BLaER1 treated with 17β-estradiol and CSF1 and Interleukin-3, amounts not matched to agents 10 nM and 100 nM (cell line): ENCODE measurements around the gene EFCC1.

ENCODE experiments used
- H3K27ac ChIP-seq, 11 experiments: shearing (Covaris generic); formaldehyde crosslinking; 2 replicates each; pipeline ENCODE4 v1.8.1; 2022
- H3K27me3 ChIP-seq, 11 experiments: shearing (Covaris generic); formaldehyde crosslinking; 2 replicates each; pipeline ENCODE4 v1.8.1; 2022
- H3K36me3 ChIP-seq, 11 experiments: shearing (Covaris generic); formaldehyde crosslinking; 2 replicates each; pipeline ENCODE4 v1.8.1; 2022
- H3K4me1 ChIP-seq, 10 experiments: shearing (Covaris generic); formaldehyde crosslinking; 2 replicates each; pipeline ENCODE4 v1.8.1; 2022
- H3K4me2 ChIP-seq, 11 experiments: shearing (Covaris generic); formaldehyde crosslinking; 2 replicates each; pipeline ENCODE4 v1.8.1; 2022
- H3K4me3 ChIP-seq, 10 experiments: shearing (Covaris generic); formaldehyde crosslinking; 2 replicates each; pipeline ENCODE4 v1.8.1; 2022
- H3K9ac ChIP-seq, 11 experiments: shearing (Covaris generic); formaldehyde crosslinking; 2 replicates each; pipeline ENCODE4 v1.8.1; 2022
- H3K9me3 ChIP-seq, 11 experiments: shearing (Covaris generic); formaldehyde crosslinking; replicated peaks in 1 of 11; 2 replicates each; pipeline ENCODE4 v1.8.1; 2022
- H4K20me1 ChIP-seq, 11 experiments: shearing (Covaris generic); formaldehyde crosslinking; 2 replicates each; pipeline ENCODE4 v1.8.1; 2022
- Cebpa-rat ChIP-seq, 11 experiments: shearing (Covaris generic); IDR thresholded peaks; 2 replicates each; pipeline ENCODE4 v1.8.1; 2022

The EFCC1 gene

DNA sequence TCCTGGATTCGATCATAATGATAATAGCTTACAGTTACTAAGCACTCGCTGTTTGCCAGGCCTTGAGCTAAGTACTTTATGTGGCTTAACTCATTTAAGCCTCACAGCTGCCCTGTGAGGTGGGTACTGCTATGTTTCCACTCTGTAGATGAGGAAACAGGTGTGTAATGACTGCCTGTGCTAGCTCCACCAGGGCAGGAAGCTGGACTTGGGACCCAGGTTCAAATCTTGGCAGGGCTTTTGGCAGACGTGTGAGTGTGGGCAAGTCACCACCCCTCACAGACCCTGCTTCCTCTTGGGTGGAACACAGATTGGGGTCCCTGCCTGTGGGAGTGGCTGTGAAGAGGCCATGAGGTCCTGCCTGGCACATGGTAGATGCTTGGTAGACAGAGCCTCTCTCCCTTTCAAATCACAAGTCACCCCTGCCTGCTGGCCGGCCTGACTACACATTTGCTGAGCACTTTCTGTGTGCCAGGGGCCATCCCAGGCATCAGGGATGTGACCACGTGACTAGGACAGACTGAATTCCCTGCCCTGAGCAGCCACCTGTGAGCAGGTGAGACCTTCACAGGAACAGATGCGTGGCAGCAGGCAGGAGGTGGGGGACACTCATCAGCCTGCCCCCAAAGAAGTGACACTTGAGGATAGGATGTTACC, 3.7 kb downstream of the EFCC1 start:
- Histone ChIP-seq H3K4me2 (peak overlapping the region in 2 of 11 experiments; percentile 13 to 25; a peak in 1 of 22 replicates), H3K4me3 (no peak overlapping the region), H3K4me1 (peaks cover 48 to 69% (median 57%) of the 10 kb centered on the region in 10 experiments), H3K27me3 (peaks cover 54 to 67% (median 59%) of the 10 kb centered on the region in 11 experiments), H3K36me3 (no peaks in the 10 kb centered on the region), H3K9me3 (no peaks in the 10 kb centered on the region), H4K20me1 (peaks cover 0 to 36% (median 25%) of the 10 kb centered on the region in 11 experiments; a peak in 17 of 22 replicates), H3K27ac (no peak overlapping the region), H3K9ac (no peak overlapping the region)
- TF ChIP-seq Cebpa-rat (IDR thresholded peaks at IDR 0.05): no peak

DNA sequence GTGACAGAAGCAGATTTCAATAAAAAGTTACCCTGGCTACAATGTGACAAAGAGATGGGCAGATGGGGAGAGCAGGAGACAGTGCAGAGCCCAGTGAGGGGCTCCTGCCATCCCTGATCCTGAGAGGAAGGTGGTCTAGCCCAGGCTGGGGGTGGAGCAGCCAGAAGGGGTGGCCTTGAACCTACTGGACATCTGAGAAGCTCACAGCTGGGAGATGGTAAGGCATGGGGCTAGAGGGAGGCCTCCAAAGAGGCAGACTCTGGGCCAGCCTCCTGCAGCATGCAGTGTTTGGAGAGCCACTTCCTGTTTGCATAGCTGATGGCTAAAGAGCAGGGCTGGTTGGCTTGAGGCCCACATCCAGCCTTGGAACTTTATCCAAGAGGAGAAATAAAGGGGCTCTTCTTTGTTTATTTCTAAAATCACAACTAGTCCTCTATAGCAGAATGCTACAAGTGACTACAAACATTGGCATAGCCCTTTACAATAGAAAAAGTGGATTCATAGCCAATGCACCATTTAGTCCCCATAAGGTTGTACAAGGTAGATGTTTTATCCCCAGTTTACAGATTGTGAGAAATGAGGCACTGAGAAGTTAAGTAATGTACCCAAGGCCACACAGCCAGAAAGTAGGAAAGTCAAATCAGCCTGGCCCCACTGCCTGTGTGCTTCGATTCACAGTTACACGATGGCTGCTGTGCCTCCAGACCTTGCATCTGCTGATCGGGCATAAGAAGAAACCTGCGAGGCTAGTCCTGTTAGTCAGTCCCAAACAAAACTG, 4.6 kb downstream of the EFCC1 start:
- no peak overlapping the region for H3K27ac ChIP-seq
- no peak overlapping the region for H3K9ac ChIP-seq
- H3K36me3 ChIP-seq: no peaks in the 10 kb centered on the region
- peaks cover 45 to 57% (median 49%) of the 10 kb centered on the region in 11 experiments for H3K27me3 ChIP-seq
- H3K4me3 ChIP-seq: no peak overlapping the region
- H3K9me3 ChIP-seq: no peaks in the 10 kb centered on the region
- peak overlapping the region in 10 of 11 experiments; percentile 1 to 30 (median 14); a peak in 7 of 22 replicates for H3K4me2 ChIP-seq
- H3K4me1 ChIP-seq: peaks cover 41 to 59% (median 50%) of the 10 kb centered on the region in 10 experiments
- peaks cover 0 to 32% (median 22%) of the 10 kb centered on the region in 11 experiments; a peak in 17 of 22 replicates for H4K20me1 ChIP-seq
- no peak for TF ChIP-seq Cebpa-rat (IDR thresholded peaks at IDR 0.05)

GRCh38 chr3:129006864-129007263, 5.8 kb downstream of the EFCC1 start:
- Histone ChIP-seq H3K9me3 (no peaks in the 10 kb centered on the region), H3K9ac (no peak overlapping the region), H3K4me2 (peak overlapping the region; percentile 16 to 72 (median 54); a peak in 21 of 22 replicates), H3K36me3 (no peaks in the 10 kb centered on the region), H3K27ac (no peak overlapping the region), H3K4me1 (peaks cover 33 to 53% (median 40%) of the 10 kb centered on the region in 10 experiments), H3K27me3 (peaks cover 33 to 46% (median 38%) of the 10 kb centered on the region in 11 experiments), H4K20me1 (peaks cover 0 to 21% (median 11%) of the 10 kb centered on the region in 11 experiments; a peak in 15 of 22 replicates), H3K4me3 (no peak overlapping the region)
- no peak for TF ChIP-seq Cebpa-rat (IDR thresholded peaks at IDR 0.05)

- no peak overlapping the region for H3K9ac ChIP-seq
- no peak overlapping the region for H3K27ac ChIP-seq
- no peaks in the 10 kb centered on the region for H3K9me3 ChIP-seq
- no peak overlapping the region for H3K4me3 ChIP-seq
- no peaks in the 10 kb centered on the region for H3K36me3 ChIP-seq
- peaks cover 0 to 12% (median 2%) of the 10 kb centered on the region in 11 experiments; a peak in 10 of 22 replicates for H4K20me1 ChIP-seq
- peaks cover 26 to 45% (median 33%) of the 10 kb centered on the region in 10 experiments for H3K4me1 ChIP-seq
- peak overlapping the region; percentile 16 to 72 (median 54); a peak in 21 of 22 replicates for H3K4me2 ChIP-seq
- peaks cover 24 to 37% (median 28%) of the 10 kb centered on the region in 11 experiments for H3K27me3 ChIP-seq
- no peak for TF ChIP-seq Cebpa-rat (IDR thresholded peaks at IDR 0.05)
Measured at GRCh38 chr3:129007792-129008191, 6.7 kb downstream of the EFCC1 start.

GRCh38 chr3:129009266-129009665, 8.2 kb downstream of the EFCC1 start:
- no peak for TF ChIP-seq Cebpa-rat (IDR thresholded peaks at IDR 0.05)
- Histone ChIP-seq H3K9me3 (peaks cover 0 to 4% (median 0%) of the 10 kb centered on the region in 11 experiments; a peak in 1 of 22 replicates), H3K27ac (no peak overlapping the region), H3K27me3 (peaks cover 11 to 23% (median 15%) of the 10 kb centered on the region in 11 experiments), H3K4me1 (peaks cover 22 to 38% (median 24%) of the 10 kb centered on the region in 10 experiments), H3K4me2 (no peak overlapping the region), H3K9ac (no peak overlapping the region), H3K4me3 (no peak overlapping the region), H4K20me1 (no peaks in the 10 kb centered on the region), H3K36me3 (no peaks in the 10 kb centered on the region)

- Histone ChIP-seq H3K36me3 (no peaks in the 10 kb centered on the region), H3K4me2 (no peak overlapping the region), H3K27ac (no peak overlapping the region), H3K4me1 (peaks cover 27 to 46% (median 33%) of the 10 kb centered on the region in 10 experiments), H3K27me3 (peaks cover under 1 to 11% (median 3%) of the 10 kb centered on the region in 11 experiments; a peak in 13 of 22 replicates), H3K9ac (no peak overlapping the region), H3K4me3 (no peak overlapping the region), H3K9me3 (peaks cover 0 to 4% (median 0%) of the 10 kb centered on the region in 11 experiments; a peak in 1 of 22 replicates), H4K20me1 (no peaks in the 10 kb centered on the region)
- TF ChIP-seq Cebpa-rat (IDR thresholded peaks at IDR 0.05): no peak
Measured at GRCh38 chr3:129010310-129010956, 9.3 kb downstream of the EFCC1 start.

DNA sequence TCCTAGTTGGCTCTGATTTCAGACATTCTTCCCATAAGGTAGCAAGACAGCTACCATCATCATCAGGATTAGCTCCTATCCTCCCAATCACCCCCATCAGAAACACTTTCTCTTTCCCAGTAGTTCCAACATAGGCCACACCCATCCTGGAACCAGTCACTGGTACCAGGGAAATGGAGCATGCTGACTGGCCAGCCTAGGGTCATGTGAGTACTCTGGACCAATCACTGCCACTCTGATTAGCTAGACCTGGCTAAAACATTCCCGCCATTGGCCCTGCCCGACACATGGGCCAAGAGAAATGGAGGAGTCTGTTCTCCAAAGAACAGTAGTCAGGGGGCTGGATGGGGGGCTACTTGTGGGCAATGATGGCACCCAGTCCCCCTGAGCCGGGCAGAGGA, 12.4 kb downstream of the EFCC1 start:
- no peak for TF ChIP-seq Cebpa-rat (IDR thresholded peaks at IDR 0.05)
- peaks cover 0 to 4% (median 0%) of the 10 kb centered on the region in 11 experiments; a peak in 3 of 22 replicates for H3K9me3 ChIP-seq
- H3K36me3 ChIP-seq: no peaks in the 10 kb centered on the region
- no peak overlapping the region for H3K4me3 ChIP-seq
- no peak overlapping the region; a peak in 1 of 22 replicates for H3K27ac ChIP-seq
- H3K9ac ChIP-seq: no peak overlapping the region
- H3K27me3 ChIP-seq: no peaks in the 10 kb centered on the region
- no peaks in the 10 kb centered on the region for H4K20me1 ChIP-seq
- peaks cover 29 to 52% (median 43%) of the 10 kb centered on the region in 10 experiments for H3K4me1 ChIP-seq
- no peak overlapping the region for H3K4me2 ChIP-seq

DNA sequence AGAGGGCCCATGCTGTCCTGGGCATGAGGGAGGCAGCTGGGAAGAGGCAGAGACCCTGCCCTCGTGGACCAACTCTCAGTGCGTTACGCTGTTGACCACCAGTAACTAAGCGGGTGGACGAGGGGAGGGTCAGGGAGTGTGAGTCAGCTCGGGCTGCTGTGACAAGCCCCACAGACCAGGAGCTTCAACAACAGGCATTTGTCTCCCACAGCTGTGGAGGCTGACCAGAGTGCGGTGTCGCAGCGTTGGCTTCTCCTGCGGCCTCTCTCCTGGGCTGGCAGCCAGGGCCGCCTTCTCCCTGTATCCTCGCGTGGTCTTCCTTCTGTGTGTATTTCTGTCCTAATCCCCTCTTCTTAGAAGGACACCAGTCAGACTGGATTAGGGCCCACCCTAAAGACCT, 13.0 kb downstream of the EFCC1 start:
- Histone ChIP-seq H3K36me3 (no peaks in the 10 kb centered on the region), H3K9ac (no peak overlapping the region), H4K20me1 (no peaks in the 10 kb centered on the region), H3K4me2 (peak overlapping the region in 4 of 11 experiments; percentile 3 to 95 (median 86); a peak in 3 of 22 replicates), H3K27me3 (no peaks in the 10 kb centered on the region), H3K27ac (peak overlapping the region in 1 of 11 experiments; percentile 46; a peak in 3 of 22 replicates), H3K4me3 (no peak overlapping the region), H3K9me3 (peaks cover 0 to 4% (median 0%) of the 10 kb centered on the region in 11 experiments; a peak in 3 of 22 replicates), H3K4me1 (peaks cover 29 to 59% (median 49%) of the 10 kb centered on the region in 10 experiments)
- TF ChIP-seq Cebpa-rat (IDR thresholded peaks at IDR 0.05): no peak
